HFF-Myc (cell line): ENCODE measurements around the gene NEAT1.

ENCODE experiments used
- DNase-seq: peaks from one replicate; pipeline ENCODE4 v3.0.0-alpha.2; 2011; ENCODE audit warnings: low read depth; ENCODE audit errors: extremely low read depth
- H3K4me3 ChIP-seq: replicated peaks from 2 replicates; pipeline ENCODE4 v1.5.1; 2011; ENCODE audit warnings: low read depth, mild to moderate bottlenecking, control low read depth, low read length
- CTCF ChIP-seq: IDR thresholded peaks from 2 replicates; pipeline ENCODE4 v1.5.1; 2012; ENCODE audit warnings: mild to moderate bottlenecking, low read depth, low read length, control low read depth; ENCODE audit errors: missing control alignments

The NEAT1 gene

GRCh38 chr11:65485920-65486219 is 63.3 kb downstream of the NEAT1 start:
- DNase-seq, result no peak
- TF ChIP-seq CTCF, result no peak
- H3K4me3 ChIP-seq, result no peak overlapping the region

GRCh38 chr11:65486570-65487466 is 64.2 kb downstream of the NEAT1 start:
- peak overlapping the region; percentile 8; the same call in 1 of the 2 replicates for H3K4me3 ChIP-seq
- no peak for TF ChIP-seq CTCF
- no peak for DNase-seq

GRCh38 chr11:65487467-65488272 is 65.1 kb downstream of the NEAT1 start:
- peak overlapping the region; percentile 6; the same call in 1 of the 2 replicates for H3K4me3 ChIP-seq
- no peak for TF ChIP-seq CTCF

GRCh38 chr11:65488273-65489034 is 65.9 kb downstream of the NEAT1 start:
- peak overlapping the region; percentile 6; the same call in 1 of the 2 replicates for H3K4me3 ChIP-seq
- TF ChIP-seq CTCF, result no peak
- DNase-seq, result no peak

More at GRCh38 chr11:65487467-65488272, 65.1 kb downstream of the NEAT1 start:
- peak; percentile 100 for DNase-seq

- TF ChIP-seq CTCF, result no peak
- no peak overlapping the region for H3K4me3 ChIP-seq
- no peak for DNase-seq
Measured at GRCh38 chr11:65489035-65489705, 66.6 kb downstream of the NEAT1 start.
